Measurements from ENCODE around the gene GNG8.

GRCh38 chr19:46621191-46622117 lies 14.5 kb downstream of the GNG8 start:
- TF ChIP-seq GATA2 (IDR thresholded peaks at IDR 0.05; ENCODE audit: low read depth, low read length), result no peak
- no peak for TF ChIP-seq GATA3 (IDR thresholded peaks at IDR 0.05; ENCODE audit: low read depth, low read length)

Measured in SH-SY5Y (cell line).